Pancreas (tissue), 10 donors: ENCODE data around the gene MESP1. TPM values are rescaled to one million over a fixed set of nuclear protein-coding genes. Genes with fewer than 3 reads are reported as not detected.

Experiments
- ATAC-seq, 4 donors: fragments of 200-7000 bp; cut with Tn5 transposase; one replicate each; pipeline versions ENCODE4 v1.8.0 to v1.9.1; 2020; ENCODE audit warnings: mild to moderate bottlenecking in 4 of 4, moderate library complexity in 4 of 4
- DNase-seq, 6 donors: peaks; one replicate each; pipeline ENCODE4 v3.0.0-alpha.2; 2020
- FAIRE-seq: peaks from 2 replicates; lab custom pipeline; 2012; peaks lifted over from hg19 to GRCh38; lab: Jason Lieb, UNC
- H3K27ac ChIP-seq, 4 donors: fragments of 200-600 bp; sonication (generic); 1 replicate in 3 of 4; 2 replicates in 1 of 4; pipeline versions ENCODE4 v1.5.0 to v1.8.0; 2020
- H3K27me3 ChIP-seq, 4 donors: fragments of 200-600 bp; one replicate each; pipeline ENCODE4 v1.8.0; 2021
- H3K36me3 ChIP-seq, 3 donors: fragments of 200-600 bp; sonication (generic) in 1 of 3; one replicate each; pipeline versions ENCODE4 v1.5.0 to v1.8.0; 2020 to 2021
- H3K4me1 ChIP-seq, 3 donors: fragments of 200-600 bp; one replicate each; pipeline ENCODE4 v1.8.0; 2021
- H3K4me3 ChIP-seq, 4 donors: fragments of 200-600 bp; sonication (generic) in 2 of 4; one replicate each; pipeline versions ENCODE4 v1.5.0 to v1.8.0; 2020 to 2021
- H3K9me3 ChIP-seq, 4 donors: fragments of 200-600 bp; one replicate each; pipeline ENCODE4 v1.8.0; 2021
- WGBS, 2 donors: extraction: QIAGEN DNeasy Blood & Tissue Kit; methylation state at CpG; one replicate each; pipeline ENCODE4 v1.1.7; 2013; 5-methylcytosine and 5-hydroxymethylcytosine counted together
- intact Hi-C, 3 donors: fragments of 100-400 bp; cut with DNase I; formaldehyde crosslinking; loops; one replicate each; pipeline versions ENCODE4 v1.11.1 to v1.14.2; 2022
- polyA plus RNA-seq, 2 donors: library from polyadenylated mRNA; stranded (reverse); fragments of 200-250 nt; gene quantifications; one replicate each; pipeline ENCODE4 v1.2.3, GENCODE V29; 2013
- total RNA-seq, 6 donors: library from RNA; stranded (reverse); fragmentation: NEBNext Ultra II Directional in 4 of 6; extraction: Animal tissue kit (Norgen Biotek cat#: 25700) in 4 of 6; gene quantifications; one replicate each; pipeline versions ENCODE4 v1.2.1 to v1.2.4, GENCODE V29; 2021 to 2023
- TF ChIP-seq, protein P1 (sequence below), 4 donors: fragments of 200-600 bp; sonication (generic) in 3 of 4; IDR thresholded peaks; one replicate each; pipeline versions ENCODE4 v1.5.0 to v1.8.0; 2021; ENCODE audit warnings: antibody characterized with exemption in 4 of 4
- donor health status: healthy with polysubstance abuse.
- donor health status: DM: no; HTN: no; CAD: no; lungs with moderate emphysema.
- donor health status: DM: no; HTN: no; CAD: no.
- donor health status: control.
- donor health status: control.
- donor health status: Bipolar disorder and iron deficiency.
- donor health status: DM: yes; HTN: yes; CAD: no.
- donor health status: DM: no; HTN: no; CAD: no.
- donor health status: DM: no; HTN: no; CAD: no.
- donor health status: DM: yes; HTN: yes; CAD: no.

Gene MESP1
- total and polyA plus RNA-seq, 8 donors = 1.1 to 4.0 (median 2.3) TPM

DNA sequence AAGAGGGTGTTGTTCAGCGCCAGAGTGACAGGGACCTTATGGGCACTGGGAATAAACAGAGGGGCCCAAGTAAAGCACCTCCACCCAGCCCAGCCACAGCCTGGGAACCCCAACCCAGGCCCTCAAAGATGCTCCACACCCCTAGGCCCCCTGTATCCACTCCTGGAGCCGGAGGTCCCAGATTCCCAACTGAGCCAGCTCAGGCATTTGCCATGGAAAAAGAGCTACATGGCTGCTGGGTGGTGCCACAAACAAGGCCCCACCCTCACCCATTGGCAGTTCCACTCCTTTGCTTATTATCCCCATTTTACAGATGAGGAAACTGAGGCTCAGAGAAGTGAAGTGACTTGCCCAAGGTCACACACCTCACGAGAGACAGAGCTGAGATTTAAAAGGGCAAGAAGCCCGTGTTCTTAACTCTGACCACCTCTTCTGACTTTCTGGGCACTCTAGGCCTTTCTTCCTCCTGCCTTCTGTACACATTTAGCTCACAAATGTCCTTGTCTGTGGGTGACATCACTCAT is 46.7 kb upstream of the MESP1 start:
- H3K36me3 ChIP-seq = peaks cover 0 to 58% (median 7%) of the 10 kb centered on the region in 3 donors
- DNase-seq (peak in 1 of 6 donors; percentile 16), ATAC-seq (no peak), FAIRE-seq (no peak)
- WGBS, 2 donors = 84 to 85% methylated on average over 4 of the region's 4 CpGs
- TF ChIP-seq, protein P1, sequence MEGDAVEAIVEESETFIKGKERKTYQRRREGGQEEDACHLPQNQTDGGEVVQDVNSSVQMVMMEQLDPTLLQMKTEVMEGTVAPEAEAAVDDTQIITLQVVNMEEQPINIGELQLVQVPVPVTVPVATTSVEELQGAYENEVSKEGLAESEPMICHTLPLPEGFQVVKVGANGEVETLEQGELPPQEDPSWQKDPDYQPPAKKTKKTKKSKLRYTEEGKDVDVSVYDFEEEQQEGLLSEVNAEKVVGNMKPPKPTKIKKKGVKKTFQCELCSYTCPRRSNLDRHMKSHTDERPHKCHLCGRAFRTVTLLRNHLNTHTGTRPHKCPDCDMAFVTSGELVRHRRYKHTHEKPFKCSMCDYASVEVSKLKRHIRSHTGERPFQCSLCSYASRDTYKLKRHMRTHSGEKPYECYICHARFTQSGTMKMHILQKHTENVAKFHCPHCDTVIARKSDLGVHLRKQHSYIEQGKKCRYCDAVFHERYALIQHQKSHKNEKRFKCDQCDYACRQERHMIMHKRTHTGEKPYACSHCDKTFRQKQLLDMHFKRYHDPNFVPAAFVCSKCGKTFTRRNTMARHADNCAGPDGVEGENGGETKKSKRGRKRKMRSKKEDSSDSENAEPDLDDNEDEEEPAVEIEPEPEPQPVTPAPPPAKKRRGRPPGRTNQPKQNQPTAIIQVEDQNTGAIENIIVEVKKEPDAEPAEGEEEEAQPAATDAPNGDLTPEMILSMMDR (IDR thresholded peaks at IDR 0.05) = no peak
- peaks cover 9 to 12% (median 10%) of the 10 kb centered on the region in 3 donors for H3K4me1 ChIP-seq
- no peaks in the 10 kb centered on the region for H3K9me3 ChIP-seq
- no peaks in the 10 kb centered on the region for H3K27me3 ChIP-seq
- H3K4me3 ChIP-seq = no peak overlapping the region
- no peak overlapping the region for H3K27ac ChIP-seq
- intact Hi-C loops = no loop called here

DNA sequence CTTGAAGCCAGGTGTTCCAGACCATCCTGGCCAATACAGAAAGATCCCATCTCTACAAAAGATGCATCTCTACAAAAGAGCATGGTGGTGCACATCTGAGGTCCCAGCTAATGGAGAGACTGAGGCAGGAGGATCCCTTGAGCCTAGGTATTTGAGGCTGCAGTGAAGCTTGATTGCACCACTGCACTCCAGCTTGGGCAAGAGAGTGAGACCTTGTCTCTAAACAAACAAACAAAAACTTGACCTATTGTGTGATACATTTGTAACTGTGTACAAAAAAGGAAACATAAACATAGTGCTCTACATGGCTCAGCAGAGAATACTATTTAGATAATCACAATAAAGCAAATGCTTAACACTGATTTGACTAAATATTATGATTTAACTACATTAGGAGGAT is 44.9 kb upstream of the MESP1 start:
- ATAC-seq = no peak
- H3K27me3 ChIP-seq = no peaks in the 10 kb centered on the region
- peaks cover 0 to 65% (median 15%) of the 10 kb centered on the region in 3 donors for H3K36me3 ChIP-seq
- TF ChIP-seq, protein P1 (IDR thresholded peaks at IDR 0.05) = no peak
- H3K9me3 ChIP-seq = no peaks in the 10 kb centered on the region
- intact Hi-C loops = no loop called here
- peaks cover 9 to 10% (median 10%) of the 10 kb centered on the region in 3 donors for H3K4me1 ChIP-seq
- FAIRE-seq = no peak
- no peak overlapping the region for H3K27ac ChIP-seq
- no peak overlapping the region for H3K4me3 ChIP-seq
- DNase-seq = peak in 1 of 6 donors; percentile 15

DNA sequence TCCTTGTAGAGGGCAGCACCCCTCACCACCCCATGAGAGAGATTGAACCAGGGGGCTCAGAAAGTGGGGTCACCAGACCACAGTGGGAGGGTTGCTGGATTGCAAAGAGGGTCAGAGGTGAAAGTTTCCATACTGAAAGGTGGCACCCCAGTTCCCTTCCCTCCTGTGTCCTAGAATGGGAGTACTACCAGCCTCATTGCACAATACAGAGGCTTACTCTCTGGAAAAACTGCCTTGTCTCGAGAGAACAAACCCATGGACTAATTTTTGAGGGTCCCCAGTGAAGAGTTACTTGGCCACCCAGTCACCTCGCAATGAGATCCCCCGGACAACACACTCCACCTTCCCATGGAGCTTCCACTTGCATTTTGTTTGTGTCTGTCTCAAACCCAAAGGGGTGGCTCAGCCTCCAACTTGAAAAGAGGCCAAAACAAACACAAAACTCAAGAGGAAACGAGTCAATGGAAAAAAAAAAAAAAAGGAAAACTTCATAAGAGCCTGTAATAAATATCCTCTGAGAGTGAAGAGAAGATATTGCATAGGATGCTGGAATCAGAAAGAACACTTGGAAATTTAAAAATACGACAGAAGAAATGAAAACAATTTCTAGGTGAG is 43.7 kb upstream of the MESP1 start:
- peaks cover 6 to 10% (median 9%) of the 10 kb centered on the region in 3 donors for H3K4me1 ChIP-seq
- 9 to 13% methylated on average over 5 of the region's 5 CpGs for WGBS, 2 donors
- H3K36me3 ChIP-seq = peaks cover 0 to 66% (median 23%) of the 10 kb centered on the region in 3 donors
- ATAC-seq (peak; percentile 26 to 68 (median 35)), DNase-seq (peak in 2 of 6 donors; percentile 14 to 35), FAIRE-seq (no peak)
- TF ChIP-seq, protein P1 (IDR thresholded peaks at IDR 0.05) = no peak
- H3K27ac ChIP-seq = peak overlapping the region in 3 of 4 donors; percentile 3 to 46 (median 45)
- H3K27me3 ChIP-seq = no peaks in the 10 kb centered on the region
- intact Hi-C loops = no loop called here
- no peak overlapping the region for H3K4me3 ChIP-seq
- no peaks in the 10 kb centered on the region for H3K9me3 ChIP-seq

- H3K4me1 ChIP-seq = peaks cover 6 to 9% (median 7%) of the 10 kb centered on the region in 3 donors
- no peak overlapping the region for H3K27ac ChIP-seq
- TF ChIP-seq, protein P1 (IDR thresholded peaks at IDR 0.05) = no peak
- no peak for FAIRE-seq
- H3K9me3 ChIP-seq = no peaks in the 10 kb centered on the region
- peaks cover 0 to 64% (median 32%) of the 10 kb centered on the region in 3 donors for H3K36me3 ChIP-seq
- 91 to 94% methylated on average over 22 of the region's 22 CpGs for WGBS, 2 donors
- no peak for ATAC-seq
- DNase-seq = peak in 1 of 6 donors; percentile 32
- H3K4me3 ChIP-seq = no peak overlapping the region
- intact Hi-C loops = no loop called here
- no peaks in the 10 kb centered on the region for H3K27me3 ChIP-seq
These were observed 41.2 kb upstream of the MESP1 start for GRCh38 chr15:89792106-89792805.
